Naive thymus-derived CD8-positive, alpha-beta T cell (primary cell): Measurements from ENCODE around the gene ACKR2. TPM values are rescaled to one million over a fixed set of nuclear protein-coding genes. Genes with fewer than 3 reads are reported as not detected.

ENCODE experiments used
- ATAC-seq, 2 donors: fragments of 150-1000 bp; cut with Tn5 transposase in 1 of 2; sonication (Bioruptor Pico), chemical (Tn5 transposase) in 1 of 2; 1 replicate in 1 of 2; 2 replicates in 1 of 2; pipeline ENCODE4 v1.10.0; 2021; ENCODE audit warnings: mild to moderate bottlenecking in 2 of 2, moderate library complexity in 2 of 2
- POLR2A ChIA-PET: fragments of 350-600 bp; sonication (Branson Sonifier 250); formaldehyde crosslinking; loops from one replicate; lab custom pipeline; 2021; ENCODE audit warnings: antibody characterized with exemption; lab: Charles Lee
- DNase-seq, 10 donors: peaks; one replicate each; pipeline versions ENCODE4 v3.0.0 to v3.0.0-alpha.2; 2020 to 2022
- H3K27ac Mint-ChIP-seq, 10 donors: one replicate each; pipeline ENCODE4 v1.8.0; 2020 to 2022; ENCODE audit warnings: mild to moderate bottlenecking in 10 of 10, mixed read lengths in 10 of 10, moderate library complexity in 4 of 10, inconsistent platforms in 1 of 10
- H3K27me3 Mint-ChIP-seq, 5 donors: one replicate each; pipeline ENCODE4 v1.8.0; 2021 to 2022; ENCODE audit warnings: mixed read lengths in 5 of 5
- H3K36me3 Mint-ChIP-seq, 3 donors: one replicate each; pipeline ENCODE4 v1.8.0; 2020 to 2022; ENCODE audit warnings: mixed read lengths in 3 of 3, mild to moderate bottlenecking in 2 of 3, inconsistent platforms in 1 of 3
- H3K4me1 Mint-ChIP-seq, 4 donors: one replicate each; pipeline ENCODE4 v1.8.0; 2021 to 2022; ENCODE audit warnings: mixed read lengths in 4 of 4
- H3K4me3 Mint-ChIP-seq, 10 donors: one replicate each; pipeline ENCODE4 v1.8.0; 2020 to 2022; ENCODE audit warnings: mild to moderate bottlenecking in 10 of 10, mixed read lengths in 10 of 10, moderate library complexity in 6 of 10, inconsistent platforms in 1 of 10
- H3K9me3 Mint-ChIP-seq, 9 donors: one replicate each; pipeline ENCODE4 v1.8.0; 2020 to 2022; ENCODE audit warnings: mixed read lengths in 9 of 9, mild to moderate bottlenecking in 3 of 9, inconsistent platforms in 1 of 9, moderate library complexity in 1 of 9
- polyA plus RNA-seq, 3 donors: library from polyadenylated mRNA; unstranded; fragments of 300-500 nt; fragmentation: Illumina TruSeq; gene quantifications; one replicate each; pipeline ENCODE4 v1.2.3, GENCODE V29; 2021
- total RNA-seq, 8 experiments: library from RNA in 2 of 8; stranded (reverse) in 2 of 8; gene quantifications; one replicate each; pipeline ENCODE4 v1.2.3 and lab custom pipeline; 2021 to 2026

The ACKR2 gene
- total and polyA plus RNA-seq, 5 experiments from 2014 or later, result 0.22 to 0.85 (median 0.45) TPM; not detected in 1

GRCh38 chr3:42838571-42838970, 29.3 kb downstream of the ACKR2 start:
- H3K27me3 Mint-ChIP-seq, result peaks cover 0 to 10% (median 0%) of the 10 kb centered on the region in 5 donors
- no peak overlapping the region for H3K27ac Mint-ChIP-seq
- H3K36me3 Mint-ChIP-seq, result peaks cover 0 to 3% (median 0%) of the 10 kb centered on the region in 3 donors
- no peak overlapping the region for H3K4me3 Mint-ChIP-seq
- no peaks in the 10 kb centered on the region for H3K9me3 Mint-ChIP-seq
- H3K4me1 Mint-ChIP-seq, result peaks cover 0 to 2% (median 0%) of the 10 kb centered on the region in 4 donors
- DNase-seq (no peak), ATAC-seq (no peak)
- POLR2A ChIA-PET, result no interaction called here

- Mint-ChIP-seq H3K27ac (no peak overlapping the region), H3K9me3 (no peaks in the 10 kb centered on the region), H3K27me3 (peaks cover 0 to 10% (median 0%) of the 10 kb centered on the region in 5 donors), H3K4me3 (no peak overlapping the region), H3K4me1 (peaks cover 0 to 2% (median 0%) of the 10 kb centered on the region in 4 donors), H3K36me3 (peaks cover 0 to 3% (median 0%) of the 10 kb centered on the region in 3 donors)
- peak; percentile 10 to 66 (median 28) for DNase-seq
- ATAC-seq, result peak; percentile 99 to 100
- POLR2A ChIA-PET, result no interaction called here
Measured at GRCh38 chr3:42839616-42840015, 30.4 kb downstream of the ACKR2 start.

- Mint-ChIP-seq H3K27ac (no peak overlapping the region), H3K9me3 (no peaks in the 10 kb centered on the region), H3K36me3 (no peaks in the 10 kb centered on the region), H3K4me1 (peaks cover 0 to 2% (median under 1%) of the 10 kb centered on the region in 4 donors), H3K27me3 (peaks cover 0 to 6% (median 0%) of the 10 kb centered on the region in 5 donors), H3K4me3 (no peak overlapping the region)
- POLR2A ChIA-PET, result no interaction called here
- DNase-seq (no peak), ATAC-seq (no peak)
Measured at GRCh38 chr3:42841332-42841731, 32.1 kb downstream of the ACKR2 start.

GRCh38 chr3:42843713-42844411, 34.6 kb downstream of the ACKR2 start:
- DNase-seq (no peak), ATAC-seq (no peak)
- H3K27ac Mint-ChIP-seq, result peak overlapping the region in 1 of 10 donors; percentile 73
- peaks cover 0 to 6% (median 0%) of the 10 kb centered on the region in 5 donors for H3K27me3 Mint-ChIP-seq
- no peaks in the 10 kb centered on the region for H3K9me3 Mint-ChIP-seq
- no peaks in the 10 kb centered on the region for H3K36me3 Mint-ChIP-seq
- no peak overlapping the region for H3K4me3 Mint-ChIP-seq
- POLR2A ChIA-PET, result no interaction called here
- peaks cover 7 to 17% (median 14%) of the 10 kb centered on the region in 4 donors for H3K4me1 Mint-ChIP-seq

GRCh38 chr3:42844412-42844713, 35.1 kb downstream of the ACKR2 start:
- POLR2A ChIA-PET, result no interaction called here
- DNase-seq (no peak), ATAC-seq (no peak)
- H3K27ac Mint-ChIP-seq, result no peak overlapping the region
- peaks cover 7 to 17% (median 14%) of the 10 kb centered on the region in 4 donors for H3K4me1 Mint-ChIP-seq
- no peak overlapping the region for H3K4me3 Mint-ChIP-seq
- H3K9me3 Mint-ChIP-seq, result no peaks in the 10 kb centered on the region
- peaks cover 0 to 6% (median 0%) of the 10 kb centered on the region in 5 donors for H3K27me3 Mint-ChIP-seq
- H3K36me3 Mint-ChIP-seq, result no peaks in the 10 kb centered on the region

- Mint-ChIP-seq H3K27me3 (peaks cover 0 to 2% (median 0%) of the 10 kb centered on the region in 5 donors), H3K36me3 (no peaks in the 10 kb centered on the region), H3K9me3 (no peaks in the 10 kb centered on the region), H3K4me3 (no peak overlapping the region), H3K27ac (no peak overlapping the region), H3K4me1 (peaks cover 7 to 17% (median 13%) of the 10 kb centered on the region in 4 donors)
- DNase-seq (no peak), ATAC-seq (no peak)
- POLR2A ChIA-PET, result no interaction called here
Measured at GRCh38 chr3:42844815-42845214, 35.6 kb downstream of the ACKR2 start.

GRCh38 chr3:42846685-42847522, 37.7 kb downstream of the ACKR2 start:
- peak overlapping the region in 4 of 10 donors; percentile 1 to 67 (median 22) for H3K4me3 Mint-ChIP-seq
- ATAC-seq, result peak; percentile 54 to 79
- peak overlapping the region; percentile 23 to 86 (median 76) for H3K27ac Mint-ChIP-seq
- H3K27me3 Mint-ChIP-seq, result peaks cover 0 to 2% (median 0%) of the 10 kb centered on the region in 5 donors
- H3K9me3 Mint-ChIP-seq, result no peaks in the 10 kb centered on the region
- H3K4me1 Mint-ChIP-seq, result peaks cover 7 to 17% (median 13%) of the 10 kb centered on the region in 4 donors
- DNase-seq, result peak in 2 of 10 donors; percentile 3 to 5
- POLR2A ChIA-PET, result interaction anchor here (0.7 kb wide), 1 partner anchor 58 kb away, joined by 3 read pairs; no protein-coding TSS in a partner anchor
- no peaks in the 10 kb centered on the region for H3K36me3 Mint-ChIP-seq

GRCh38 chr3:42847731-42848130, 38.5 kb downstream of the ACKR2 start:
- Mint-ChIP-seq H3K4me3 (peak overlapping the region in 1 of 10 donors; percentile 29), H3K4me1 (peaks cover 7 to 17% (median 13%) of the 10 kb centered on the region in 4 donors), H3K27ac (peak overlapping the region in 4 of 10 donors; percentile 58 to 83 (median 67)), H3K9me3 (no peaks in the 10 kb centered on the region), H3K36me3 (no peaks in the 10 kb centered on the region), H3K27me3 (no peaks in the 10 kb centered on the region)
- no peak for DNase-seq
- POLR2A ChIA-PET, result interaction anchor here (0.7 kb wide), 1 partner anchor 57 kb away, joined by 3 read pairs; no protein-coding TSS in a partner anchor
- ATAC-seq, result no peak

- POLR2A ChIA-PET, result no interaction called here
- peaks cover 7 to 17% (median 13%) of the 10 kb centered on the region in 4 donors for H3K4me1 Mint-ChIP-seq
- H3K9me3 Mint-ChIP-seq, result no peaks in the 10 kb centered on the region
- H3K4me3 Mint-ChIP-seq, result no peak overlapping the region
- no peak overlapping the region for H3K27ac Mint-ChIP-seq
- DNase-seq (no peak), ATAC-seq (no peak)
- H3K27me3 Mint-ChIP-seq, result peaks cover 0 to 1% (median 0%) of the 10 kb centered on the region in 5 donors
- no peaks in the 10 kb centered on the region for H3K36me3 Mint-ChIP-seq
Measured at GRCh38 chr3:42849017-42849416, 39.8 kb downstream of the ACKR2 start.

GRCh38 chr3:42850263-42850662, 41.0 kb downstream of the ACKR2 start:
- no peaks in the 10 kb centered on the region for H3K9me3 Mint-ChIP-seq
- no peak for DNase-seq
- H3K4me3 Mint-ChIP-seq, result no peak overlapping the region
- H3K4me1 Mint-ChIP-seq, result peaks cover 7 to 17% (median 13%) of the 10 kb centered on the region in 4 donors
- no peaks in the 10 kb centered on the region for H3K36me3 Mint-ChIP-seq
- no peak for ATAC-seq
- H3K27me3 Mint-ChIP-seq, result peaks cover 0 to 5% (median 2%) of the 10 kb centered on the region in 5 donors
- POLR2A ChIA-PET, result no interaction called here
- no peak overlapping the region for H3K27ac Mint-ChIP-seq

- POLR2A ChIA-PET, result no interaction called here
Measured at GRCh38 chr3:42851228-42851834, 42.1 kb downstream of the ACKR2 start.

GRCh38 chr3:42852441-42852840, 43.2 kb downstream of the ACKR2 start:
- H3K4me3 Mint-ChIP-seq, result no peak overlapping the region
- peaks cover under 1 to 11% (median 3%) of the 10 kb centered on the region in 4 donors for H3K4me1 Mint-ChIP-seq
- peaks cover 4 to 11% (median 5%) of the 10 kb centered on the region in 5 donors for H3K27me3 Mint-ChIP-seq
- POLR2A ChIA-PET, result no interaction called here
- H3K36me3 Mint-ChIP-seq, result no peaks in the 10 kb centered on the region
- no peaks in the 10 kb centered on the region for H3K9me3 Mint-ChIP-seq
- no peak overlapping the region for H3K27ac Mint-ChIP-seq
- ATAC-seq (no peak), DNase-seq (no peak)

More at GRCh38 chr3:42851228-42851834, 42.1 kb downstream of the ACKR2 start:
- Mint-ChIP-seq H3K4me1 (peaks cover 7 to 18% (median 13%) of the 10 kb centered on the region in 4 donors), H3K4me3 (no peak overlapping the region), H3K27me3 (peaks cover 0 to 10% (median 5%) of the 10 kb centered on the region in 5 donors), H3K36me3 (no peaks in the 10 kb centered on the region), H3K27ac (no peak overlapping the region), H3K9me3 (no peaks in the 10 kb centered on the region)
- ATAC-seq (no peak), DNase-seq (no peak)
